DLD1 (cell line): Measurements from ENCODE around the gene SUPT5H.
"Not testable (repeated sequence)": the region's sequence is repeated elsewhere in the genome, so short reads cannot be mapped to it uniquely, and the experiment has no call there.

Experiments used
- in situ Hi-C: cut with HindIII; loops from 2 replicates; pipeline ENCODE4 v1.10.0; 2017; ENCODE audit warnings: low sequenced_read_pairs

Gene SUPT5H

GRCh38 chr19:39424934-39425333 lies 20.4 kb upstream of the SUPT5H start:
- in situ Hi-C loops: no loop called here

- in situ Hi-C loops: no loop called here
Observed at GRCh38 chr19:39425744-39426143, 19.6 kb upstream of the SUPT5H start.

GRCh38 chr19:39426170-39426569 lies 19.2 kb upstream of the SUPT5H start:
- in situ Hi-C loops: no loop called here

- in situ Hi-C loops: no loop called here
Observed at GRCh38 chr19:39427707-39428106, 17.7 kb upstream of the SUPT5H start.

- in situ Hi-C loops: no loop called here
Observed at GRCh38 chr19:39428283-39429112, 16.9 kb upstream of the SUPT5H start.

- in situ Hi-C loops: no loop called here
Observed at GRCh38 chr19:39430675-39431593, 14.4 kb upstream of the SUPT5H start.

- in situ Hi-C loops: no loop called here
Observed at GRCh38 chr19:39432677-39433025, 12.7 kb upstream of the SUPT5H start.

- in situ Hi-C loops: no loop called here
Observed at GRCh38 chr19:39433480-39434079, 11.8 kb upstream of the SUPT5H start.

GRCh38 chr19:39434123-39435076 lies 11.0 kb upstream of the SUPT5H start:
- in situ Hi-C loops: no loop called here

GRCh38 chr19:39435499-39436349 lies 9.7 kb upstream of the SUPT5H start, which contains the start of gene RPS16:
Gene RPS16, minus strand, starts transcription at chr19:39435949. Its CDS starts 54 bp downstream, at chr19:39435895.
- in situ Hi-C loops: no loop called here

GRCh38 chr19:39436350-39436716 lies 9.0 kb upstream of the SUPT5H start:
- in situ Hi-C loops: no loop called here

- in situ Hi-C loops: no loop called here
Observed at GRCh38 chr19:39438270-39438934, 7.0 kb upstream of the SUPT5H start.

- in situ Hi-C loops: no loop called here
Observed at GRCh38 chr19:39444598-39445195, 685 bp upstream of the SUPT5H start.

- in situ Hi-C loops: no loop called here
Observed at GRCh38 chr19:39446365-39447084, 1.1 kb downstream of the SUPT5H start.

- in situ Hi-C loops: no loop called here
Observed at GRCh38 chr19:39448271-39448670, 2.9 kb downstream of the SUPT5H start.

- in situ Hi-C loops: no loop called here
Observed at GRCh38 chr19:39449116-39449797, 3.9 kb downstream of the SUPT5H start.

GRCh38 chr19:39451257-39451656 lies 5.9 kb downstream of the SUPT5H start:
- in situ Hi-C loops: not testable (repeated sequence)
